IMR-90 (cell line): Measurements from ENCODE around the gene CD33. TPM values are rescaled to one million over a fixed set of nuclear protein-coding genes. Genes with fewer than 3 reads are reported as not detected.

Source experiments
- ATAC-seq: fragments of 200-7000 bp; cut with Tn5 transposase; 2 replicates; pipeline ENCODE4 v1.9.1; 2020; ENCODE audit warnings: low read depth, mild to moderate bottlenecking, moderate library complexity
- BruUV-seq: library from RNA; stranded (reverse); fragments of 400-500 nt; replicated peaks from 2 replicates; lab custom pipeline; 2021; lab: Mats Ljungman, UMichigan
- CTCF ChIA-PET: fragments of 300-600 bp; formaldehyde crosslinking; extraction: SDS; loops from one replicate; lab custom pipeline; 2021; ENCODE audit warnings: antibody characterized with exemption; lab: Yijun Ruan, JAX
- POLR2A ChIA-PET: fragments of 300-600 bp; sonication (Branson Sonifier 250); formaldehyde crosslinking; loops from one replicate; lab custom pipeline; 2022; ENCODE audit warnings: antibody characterized with exemption; ENCODE audit not compliant: unreplicated experiment; lab: Charles Lee
- DNase-seq: peaks from one replicate; pipeline ENCODE4 v3.0.0; 2013
- H2AFZ ChIP-seq: replicated peaks from 2 replicates; pipeline ENCODE3; 2013; ENCODE audit warnings: low read length, mild to moderate bottlenecking; ENCODE audit not compliant: poor library complexity
- H2AK5ac ChIP-seq: 2 replicates; pipeline ENCODE4 v1.6.1; 2013; ENCODE audit warnings: low read depth, low read length, inconsistent platforms
- H2AK9ac ChIP-seq: replicated peaks from 2 replicates; pipeline ENCODE3; 2013; ENCODE audit warnings: mild to moderate bottlenecking, low read depth, low read length, moderate library complexity; ENCODE audit not compliant: poor library complexity
- H2BK120ac ChIP-seq: 2 replicates; pipeline ENCODE4 v1.6.1; 2013; ENCODE audit warnings: low read depth, low read length, inconsistent platforms
- H2BK15ac ChIP-seq: 3 replicates; pipeline ENCODE4 v1.6.1; 2013; ENCODE audit warnings: low read depth, low read length, inconsistent platforms
- H2BK20ac ChIP-seq: 2 replicates; pipeline ENCODE4 v1.6.1; 2013; ENCODE audit warnings: low read depth, mild to moderate bottlenecking, inconsistent platforms, low read length, moderate library complexity
- H2BK5ac ChIP-seq: 2 replicates; pipeline ENCODE4 v1.6.1; 2013; ENCODE audit warnings: mild to moderate bottlenecking, low read depth, low read length, inconsistent platforms; ENCODE audit not compliant: poor library complexity, severe bottlenecking
- H3K14ac ChIP-seq: replicated peaks from 2 replicates; pipeline ENCODE4 v1.6.1; 2013; ENCODE audit warnings: low read depth, low read length, inconsistent platforms
- H3K18ac ChIP-seq: 2 replicates; pipeline ENCODE4 v1.6.1; 2013; ENCODE audit warnings: low read depth, low read length, control low read depth
- H3K23ac ChIP-seq: 2 replicates; pipeline ENCODE4 v1.6.1; 2013; ENCODE audit warnings: low read depth, low read length, inconsistent platforms
- H3K27ac ChIP-seq: 2 replicates; pipeline ENCODE4 v1.5.1; 2013; ENCODE audit warnings: mild to moderate bottlenecking, control low read depth, low read length; ENCODE audit not compliant: insufficient read depth
- H3K27me3 ChIP-seq: 2 replicates; pipeline ENCODE4 v1.6.1; 2013; ENCODE audit warnings: low read length; ENCODE audit not compliant: control insufficient read depth, insufficient read depth
- H3K36me3 ChIP-seq: 2 replicates; pipeline ENCODE4 v1.6.1; 2013; ENCODE audit warnings: low read length, mixed read lengths; ENCODE audit not compliant: control insufficient read depth, insufficient read depth
- H3K4ac ChIP-seq: 2 replicates; pipeline ENCODE4 v1.6.1; 2013; ENCODE audit warnings: low read depth, low read length, inconsistent platforms
- H3K4me1 ChIP-seq: 2 replicates; pipeline ENCODE4 v1.6.1; 2013; ENCODE audit warnings: low read length, mixed read lengths; ENCODE audit not compliant: control insufficient read depth, insufficient read depth
- H3K4me2 ChIP-seq: 2 replicates; pipeline ENCODE4 v1.6.1; 2013; ENCODE audit warnings: low read depth, mild to moderate bottlenecking, control low read depth, low read length, moderate library complexity
- H3K4me3 ChIP-seq: 2 replicates; pipeline ENCODE4 v1.5.1; 2013; ENCODE audit warnings: low read depth, mild to moderate bottlenecking, control low read depth, low read length, moderate library complexity; ENCODE audit not compliant: insufficient read depth
- H3K56ac ChIP-seq: 2 replicates; pipeline ENCODE4 v1.6.1; 2013; ENCODE audit warnings: low read length, inconsistent platforms; ENCODE audit not compliant: insufficient read depth; ENCODE audit errors: extremely low read depth
- H3K79me1 ChIP-seq, 2 experiments: 2 replicates each; pipeline ENCODE4 v1.6.1; 2013; ENCODE audit warnings: low read length in 2 of 2, inconsistent platforms in 1 of 2, low read depth in 1 of 2
- H3K9ac ChIP-seq: 2 replicates; pipeline ENCODE4 v1.6.1; 2013; ENCODE audit warnings: low read depth, low read length, control low read depth
- H3K9me1 ChIP-seq: 2 replicates; pipeline ENCODE4 v1.6.1; 2013; ENCODE audit warnings: low read length, inconsistent platforms; ENCODE audit not compliant: insufficient read depth
- H3K9me3 ChIP-seq: 2 replicates; pipeline ENCODE4 v1.6.1; 2013; ENCODE audit warnings: low read length; ENCODE audit not compliant: control insufficient read depth, insufficient read depth
- H4K20me1 ChIP-seq: 2 replicates; pipeline ENCODE4 v1.6.1; 2013; ENCODE audit warnings: low read length, inconsistent platforms; ENCODE audit not compliant: insufficient read depth
- H4K5ac ChIP-seq: 2 replicates; pipeline ENCODE4 v1.6.1; 2013; ENCODE audit warnings: mild to moderate bottlenecking, low read depth, low read length, control low read depth
- H4K8ac ChIP-seq, 2 experiments: 2 replicates each; pipeline ENCODE4 v1.6.1; 2013; ENCODE audit warnings: low read depth in 2 of 2, low read length in 2 of 2, control low read depth in 1 of 2, inconsistent platforms in 1 of 2
- H4K91ac ChIP-seq: 2 replicates; pipeline ENCODE4 v1.6.1; 2013; ENCODE audit warnings: low read depth, low read length, inconsistent platforms; ENCODE audit not compliant: insufficient read depth
- BHLHE40 ChIP-seq: fragments of 150-350 bp; IDR thresholded peaks from 2 replicates; pipeline ENCODE4 v1.6.1; 2016; ENCODE audit warnings: mild to moderate bottlenecking, low read depth, low read length
- CEBPB ChIP-seq: IDR thresholded peaks from 2 replicates; pipeline ENCODE4 v1.6.1; 2012; ENCODE audit warnings: low read depth, low read length, improper control_type of control experiment
- CHD1 ChIP-seq: IDR thresholded peaks from 2 replicates; pipeline ENCODE4 v1.6.1; 2012; ENCODE audit warnings: low read depth, low read length, improper control_type of control experiment
- ELK1 ChIP-seq: fragments of 150-350 bp; IDR thresholded peaks from 2 replicates; pipeline ENCODE4 v1.6.1; 2016; ENCODE audit warnings: low read depth, mild to moderate bottlenecking, low read length, moderate library complexity, borderline replicate concordance
- FOS ChIP-seq: fragments of 150-350 bp; IDR thresholded peaks from 2 replicates; pipeline ENCODE4 v1.6.1; 2016; ENCODE audit warnings: low read depth, low read length
- MAFK ChIP-seq: IDR thresholded peaks from 2 replicates; pipeline ENCODE4 v1.6.1; 2012; ENCODE audit warnings: low read depth, low read length, improper control_type of control experiment
- MXI1 ChIP-seq: IDR thresholded peaks from 2 replicates; pipeline ENCODE4 v1.6.1; 2012; ENCODE audit warnings: low read depth, mild to moderate bottlenecking, low read length, moderate library complexity, borderline replicate concordance
- POLR2A ChIP-seq: IDR thresholded peaks from 2 replicates; pipeline ENCODE4 v1.6.1; 2012; ENCODE audit warnings: mild to moderate bottlenecking, low read depth, low read length
- RAD21 ChIP-seq: IDR thresholded peaks from 2 replicates; pipeline ENCODE4 v1.6.1; 2012; ENCODE audit warnings: low read length, improper control_type of control experiment
- RCOR1 ChIP-seq: IDR thresholded peaks from 2 replicates; pipeline ENCODE4 v1.6.1; 2012; ENCODE audit warnings: mild to moderate bottlenecking, low read length, improper control_type of control experiment; ENCODE audit not compliant: insufficient replicate concordance
- RFX5 ChIP-seq: IDR thresholded peaks from 2 replicates; pipeline ENCODE4 v1.8.0; 2012; ENCODE audit warnings: low read depth, mild to moderate bottlenecking, low read length, moderate library complexity
- SMC3 ChIP-seq: fragments of 150-350 bp; IDR thresholded peaks from 2 replicates; pipeline ENCODE4 v1.6.1; 2016; ENCODE audit warnings: low read depth, mild to moderate bottlenecking, antibody characterized with exemption, low read length, moderate library complexity
- WGBS, 2 experiments: methylation state at CpG; one replicate each; pipeline versions ENCODE4 v1.1.5 to v1.1.7; 2013; ENCODE audit warnings: missing lambda C conversion rate in 2 of 2; ENCODE audit not compliant: insufficient read length in 1 of 2; ENCODE audit errors: extremely low coverage in 2 of 2; 5-methylcytosine and 5-hydroxymethylcytosine counted together
- dilution Hi-C: fragments of 300-500 bp; cut with HindIII; formaldehyde crosslinking; loops from one replicate; pipeline ENCODE4 v1.14.3; 2018; ENCODE audit warnings: low sequenced_read_pairs; ENCODE audit not compliant: unreplicated experiment
- in situ Hi-C: fragments of 300-500 bp; cut with MboI; formaldehyde crosslinking; loops from 3 replicates; pipeline ENCODE4 v1.14.3; 2019; ENCODE audit warnings: low sequenced_read_pairs, inconsistent platforms, mixed read lengths
- intact Hi-C: fragments of 100-400 bp; cut with micrococcal nuclease; formaldehyde crosslinking; loops from 2 replicates; pipeline ENCODE4 v1.10.0; 2022
- polyA plus RNA-seq, 3 experiments: library from polyadenylated mRNA; depleted of rRNA; stranded (reverse); fragments of >200 nt; gene quantifications; 2 replicates each; pipeline ENCODE4 v1.2.3, GENCODE V29; 2012; ENCODE audit warnings: low replicate concordance in 1 of 3
- total RNA-seq: library from RNA; depleted of rRNA; stranded (reverse); fragments of >200 nt; gene quantifications from 2 replicates; pipeline ENCODE4 v1.2.3, GENCODE V29; 2012

Gene CD33
- total and polyA plus RNA-seq, 2 of the 4 experiments (the other 2 are of a cell fraction) = not detected

GRCh38 chr19:51272183-51272810 lies 47.4 kb downstream of the CD33 start:
- no peak for DNase-seq
- Histone ChIP-seq H4K91ac (no peak overlapping the region), H3K27me3 (no peaks in the 10 kb centered on the region), H4K20me1 (no peaks in the 10 kb centered on the region), H3K79me1 (no peaks in the 10 kb centered on the region), H2AK9ac (no peak overlapping the region), H3K18ac (no peak overlapping the region), H2AFZ (no peak overlapping the region), H2BK20ac (no peak overlapping the region), H3K9me1 (no peaks in the 10 kb centered on the region), H4K8ac (no peak overlapping the region), H3K4me2 (no peak overlapping the region), H3K27ac (no peak overlapping the region), H4K5ac (no peak overlapping the region), H3K4me3 (no peak overlapping the region), H3K14ac (no peak overlapping the region), H2AK5ac (no peak overlapping the region), H3K56ac (no peak overlapping the region), H3K23ac (no peak overlapping the region), H3K4ac (no peak overlapping the region), H3K9ac (no peak overlapping the region), H3K4me1 (no peaks in the 10 kb centered on the region), H2BK120ac (no peak overlapping the region), H3K36me3 (no peaks in the 10 kb centered on the region), H2BK15ac (no peak overlapping the region), H2BK5ac (no peak overlapping the region), H3K9me3 (peaks cover 5% of the 10 kb centered on the region; the same call in 1 of the 2 replicates)
- WGBS, 2 experiments = 51% methylated on average over 3 of the region's 6 CpGs; no CpG with 5 or more reads in 1 of the 2 experiments
- POLR2A ChIA-PET = no interaction called here
- dilution Hi-C loops = no loop called here
- CTCF ChIA-PET = no interaction called here
- ATAC-seq = no peak
- intact Hi-C loops = no loop called here
- TF ChIP-seq CEBPB (no peak), MXI1 (no peak), CHD1 (no peak), FOS (no peak), RCOR1 (no peak), MAFK (no peak), ELK1 (no peak), RAD21 (no peak), POLR2A (no peak), RFX5 (no peak), BHLHE40 (no peak), SMC3 (no peak)
- BruUV-seq = no TSS peak
- in situ Hi-C loops = no loop called here
